ENCODE results near the gene SP140.

DNA sequence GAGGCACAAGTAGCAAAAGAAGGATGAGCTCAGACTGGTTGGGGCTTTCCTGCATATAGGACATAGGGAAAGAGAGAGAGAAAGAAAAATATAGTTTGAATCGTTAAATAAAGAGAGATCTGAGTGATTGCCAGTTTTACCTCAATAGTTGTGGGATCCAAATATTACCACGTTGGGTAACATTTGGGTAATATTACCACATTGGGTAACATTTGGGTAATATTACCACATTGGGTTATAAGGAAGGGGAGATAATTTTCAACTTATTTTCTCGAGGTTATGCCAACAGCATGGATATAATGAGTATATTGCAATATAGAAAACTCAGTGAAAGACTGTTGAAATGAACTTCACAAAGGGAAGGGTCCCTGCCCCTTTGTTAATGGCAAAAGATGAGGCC is 20.7 kb downstream of the SP140 start:
- no peak for TF ChIP-seq POLR2AphosphoS5 (IDR thresholded peaks at IDR 0.05)
- TF ChIP-seq, protein P1, sequence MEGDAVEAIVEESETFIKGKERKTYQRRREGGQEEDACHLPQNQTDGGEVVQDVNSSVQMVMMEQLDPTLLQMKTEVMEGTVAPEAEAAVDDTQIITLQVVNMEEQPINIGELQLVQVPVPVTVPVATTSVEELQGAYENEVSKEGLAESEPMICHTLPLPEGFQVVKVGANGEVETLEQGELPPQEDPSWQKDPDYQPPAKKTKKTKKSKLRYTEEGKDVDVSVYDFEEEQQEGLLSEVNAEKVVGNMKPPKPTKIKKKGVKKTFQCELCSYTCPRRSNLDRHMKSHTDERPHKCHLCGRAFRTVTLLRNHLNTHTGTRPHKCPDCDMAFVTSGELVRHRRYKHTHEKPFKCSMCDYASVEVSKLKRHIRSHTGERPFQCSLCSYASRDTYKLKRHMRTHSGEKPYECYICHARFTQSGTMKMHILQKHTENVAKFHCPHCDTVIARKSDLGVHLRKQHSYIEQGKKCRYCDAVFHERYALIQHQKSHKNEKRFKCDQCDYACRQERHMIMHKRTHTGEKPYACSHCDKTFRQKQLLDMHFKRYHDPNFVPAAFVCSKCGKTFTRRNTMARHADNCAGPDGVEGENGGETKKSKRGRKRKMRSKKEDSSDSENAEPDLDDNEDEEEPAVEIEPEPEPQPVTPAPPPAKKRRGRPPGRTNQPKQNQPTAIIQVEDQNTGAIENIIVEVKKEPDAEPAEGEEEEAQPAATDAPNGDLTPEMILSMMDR (IDR thresholded peaks at IDR 0.05), result no peak
